DND-41 (cell line): Measurements from ENCODE around the gene YBX2.
"Not testable (repeated sequence)": the region's sequence is repeated elsewhere in the genome, so short reads cannot be mapped to it uniquely, and the experiment has no call there.

ENCODE experiments used
- ATAC-seq: fragments of 200-7000 bp; cut with Tn5 transposase; 3 replicates; pipeline ENCODE4 v1.9.1; 2021; ENCODE audit warnings: low read depth; ENCODE audit not compliant: insufficient read depth
- DNase-seq: peaks from one replicate; pipeline ENCODE4 v3.0.0-alpha.2; 2020
- H2AFZ ChIP-seq: 2 replicates; pipeline ENCODE4 v1.6.0; 2012; ENCODE audit warnings: low read depth, low read length
- H3K27ac ChIP-seq: 2 replicates; pipeline ENCODE4 v1.5.1; 2012; ENCODE audit warnings: low read length, inconsistent platforms
- H3K27me3 ChIP-seq: fragments of 200-600 bp; sonication (generic); 2 replicates; pipeline ENCODE4 v1.6.0; 2012; ENCODE audit warnings: low read length, mild to moderate bottlenecking, inconsistent platforms; ENCODE audit not compliant: insufficient read depth, poor library complexity
- H3K36me3 ChIP-seq: 2 replicates; pipeline ENCODE4 v1.5.1; 2012; ENCODE audit warnings: low read length, inconsistent platforms; ENCODE audit not compliant: insufficient read depth
- H3K4me1 ChIP-seq: 2 replicates; pipeline ENCODE4 v1.5.1; 2012; ENCODE audit warnings: mild to moderate bottlenecking, low read length; ENCODE audit not compliant: insufficient read depth
- H3K4me2 ChIP-seq: 2 replicates; pipeline ENCODE4 v1.6.0; 2012; ENCODE audit warnings: mild to moderate bottlenecking, moderate library complexity, low read length, inconsistent platforms; ENCODE audit not compliant: insufficient read depth
- H3K4me3 ChIP-seq, 2 experiments: fragments of 200-600 bp in 1 of 2; shearing (Covaris generic) in 1 of 2; 2 replicates each; pipeline ENCODE4 v1.5.1; 2012 to 2016; ENCODE audit warnings: inconsistent platforms in 2 of 2, low read length in 2 of 2, mild to moderate bottlenecking in 2 of 2, low read depth in 1 of 2, moderate library complexity in 1 of 2
- H3K79me2 ChIP-seq: 2 replicates; pipeline ENCODE4 v1.6.0; 2012; ENCODE audit warnings: low read length, inconsistent platforms; ENCODE audit not compliant: insufficient read depth
- H3K9ac ChIP-seq: 2 replicates; pipeline ENCODE4 v1.6.0; 2012; ENCODE audit warnings: low read depth, mild to moderate bottlenecking, inconsistent platforms, low read length, moderate library complexity
- H3K9me3 ChIP-seq: 2 replicates; pipeline ENCODE4 v1.5.1; 2012; ENCODE audit warnings: low read length, moderate library complexity, mild to moderate bottlenecking, inconsistent platforms; ENCODE audit not compliant: insufficient read depth, severe bottlenecking
- H4K20me1 ChIP-seq: 2 replicates; pipeline ENCODE4 v1.6.0; 2012; ENCODE audit warnings: low read length; ENCODE audit not compliant: insufficient read depth
- EZH2 ChIP-seq: IDR thresholded peaks from 3 replicates; pipeline ENCODE4 v1.6.1; 2012; ENCODE audit warnings: borderline replicate concordance, low read depth, mild to moderate bottlenecking, moderate library complexity, low read length, inconsistent platforms; ENCODE audit not compliant: severe bottlenecking
- TF ChIP-seq, protein P1 (sequence below): IDR thresholded peaks from 2 replicates; pipeline ENCODE4 v1.5.1; 2012; ENCODE audit warnings: borderline replicate concordance, low read length, moderate library complexity, mild to moderate bottlenecking; ENCODE audit not compliant: poor library complexity, severe bottlenecking; ENCODE audit errors: extremely low read depth

Gene YBX2

DNA sequence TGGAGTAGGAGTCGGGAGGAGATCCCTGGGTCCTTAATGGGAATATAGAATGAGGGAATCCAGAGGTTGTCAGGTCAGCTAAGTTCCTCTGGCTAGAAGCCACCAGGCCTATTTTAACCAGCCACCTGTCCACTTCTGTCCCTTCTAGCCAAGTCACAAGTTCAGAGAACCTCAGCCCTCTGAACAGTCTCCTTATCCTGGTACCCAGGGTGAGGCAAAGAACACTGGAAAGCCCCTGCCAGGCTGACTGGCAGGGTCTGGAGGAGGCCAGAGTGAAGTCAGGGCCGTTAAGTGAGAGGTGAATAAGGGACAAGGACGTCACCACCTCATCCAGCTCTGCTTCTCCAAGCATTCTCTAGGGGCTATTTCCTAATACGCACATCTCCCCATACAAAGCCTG lies 45.6 kb downstream of the YBX2 start:
- Histone ChIP-seq H3K9me3 (no peaks in the 10 kb centered on the region), H2AFZ (no peak overlapping the region), H4K20me1 (peaks cover 46% of the 10 kb centered on the region), H3K4me1 (peaks cover 45% of the 10 kb centered on the region), H3K9ac (peak overlapping the region; percentile 88), H3K4me3 (peak overlapping the region in 1 of 2 experiments; percentile 7; a peak in 1 of 4 replicates), H3K27ac (peak overlapping the region; percentile 18; the same call in 1 of the 2 replicates), H3K79me2 (peaks cover 76% of the 10 kb centered on the region), H3K4me2 (peak overlapping the region; percentile 79), H3K36me3 (peaks cover 40% of the 10 kb centered on the region), H3K27me3 (no peaks in the 10 kb centered on the region)
- ATAC-seq (no peak), DNase-seq (no peak)
- TF ChIP-seq, protein P1, sequence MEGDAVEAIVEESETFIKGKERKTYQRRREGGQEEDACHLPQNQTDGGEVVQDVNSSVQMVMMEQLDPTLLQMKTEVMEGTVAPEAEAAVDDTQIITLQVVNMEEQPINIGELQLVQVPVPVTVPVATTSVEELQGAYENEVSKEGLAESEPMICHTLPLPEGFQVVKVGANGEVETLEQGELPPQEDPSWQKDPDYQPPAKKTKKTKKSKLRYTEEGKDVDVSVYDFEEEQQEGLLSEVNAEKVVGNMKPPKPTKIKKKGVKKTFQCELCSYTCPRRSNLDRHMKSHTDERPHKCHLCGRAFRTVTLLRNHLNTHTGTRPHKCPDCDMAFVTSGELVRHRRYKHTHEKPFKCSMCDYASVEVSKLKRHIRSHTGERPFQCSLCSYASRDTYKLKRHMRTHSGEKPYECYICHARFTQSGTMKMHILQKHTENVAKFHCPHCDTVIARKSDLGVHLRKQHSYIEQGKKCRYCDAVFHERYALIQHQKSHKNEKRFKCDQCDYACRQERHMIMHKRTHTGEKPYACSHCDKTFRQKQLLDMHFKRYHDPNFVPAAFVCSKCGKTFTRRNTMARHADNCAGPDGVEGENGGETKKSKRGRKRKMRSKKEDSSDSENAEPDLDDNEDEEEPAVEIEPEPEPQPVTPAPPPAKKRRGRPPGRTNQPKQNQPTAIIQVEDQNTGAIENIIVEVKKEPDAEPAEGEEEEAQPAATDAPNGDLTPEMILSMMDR = no peak
- no peak for TF ChIP-seq EZH2

DNA sequence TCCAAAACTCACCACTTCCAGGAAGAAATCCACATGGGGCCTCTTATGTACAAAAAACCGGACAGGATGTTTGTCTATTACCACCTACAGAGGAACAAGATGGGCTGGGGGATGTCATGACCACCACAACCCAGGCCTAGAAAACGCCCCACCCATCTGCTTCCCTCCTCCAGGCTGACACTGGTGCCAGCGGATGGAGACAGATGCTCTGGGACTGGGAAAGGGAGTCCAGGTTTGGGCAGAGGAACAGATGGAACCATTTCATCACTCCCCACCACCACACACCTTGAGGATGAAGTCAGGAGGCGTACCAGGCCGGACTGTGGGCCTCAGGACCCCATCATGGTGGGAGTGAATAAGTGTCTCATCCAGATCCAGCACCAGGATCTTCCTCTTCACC lies 47.7 kb downstream of the YBX2 start:
- Histone ChIP-seq H4K20me1 (peaks cover 50% of the 10 kb centered on the region), H3K27ac (no peak overlapping the region), H3K9me3 (no peaks in the 10 kb centered on the region), H3K4me2 (no peak overlapping the region), H3K4me1 (peaks cover 44% of the 10 kb centered on the region), H2AFZ (no peak overlapping the region), H3K79me2 (peaks cover 70% of the 10 kb centered on the region), H3K4me3 (no peak overlapping the region), H3K27me3 (no peaks in the 10 kb centered on the region), H3K36me3 (peaks cover 39% of the 10 kb centered on the region), H3K9ac (no peak overlapping the region)
- no peak for ATAC-seq
- TF ChIP-seq, protein P1 = no peak
- no peak for TF ChIP-seq EZH2
- no peak for DNase-seq

DNA sequence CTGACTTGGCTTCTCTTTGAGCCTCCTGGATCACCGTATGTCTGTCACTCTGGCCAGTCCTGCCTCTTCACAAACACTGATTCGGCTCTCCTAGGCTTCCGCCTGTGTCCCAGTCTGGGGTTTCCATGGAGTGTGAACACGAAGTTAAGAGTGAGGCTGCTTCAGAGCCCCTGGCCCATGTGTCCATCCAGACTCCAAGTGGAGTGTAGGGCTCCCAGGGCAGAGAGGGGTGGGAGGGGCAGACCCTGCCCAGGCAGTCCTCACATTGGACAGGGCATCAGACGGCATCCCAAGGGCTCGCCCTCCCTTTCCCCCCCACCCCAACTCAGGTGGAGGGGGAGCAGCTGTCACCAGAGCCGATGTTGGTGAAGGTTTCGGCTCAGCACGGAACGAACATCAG lies 50.6 kb downstream of the YBX2 start:
- Histone ChIP-seq H3K36me3 (peaks cover 49% of the 10 kb centered on the region), H3K4me1 (peaks cover 46% of the 10 kb centered on the region), H4K20me1 (peaks cover 29% of the 10 kb centered on the region), H3K79me2 (peaks cover 60% of the 10 kb centered on the region)
- H3K4me3 ChIP-seq, H3K9me3 ChIP-seq, H2AFZ ChIP-seq, H3K9ac ChIP-seq, H3K27ac ChIP-seq, H3K4me2 ChIP-seq, DNase-seq, ATAC-seq, H3K27me3 ChIP-seq: not testable (repeated sequence)

DNA sequence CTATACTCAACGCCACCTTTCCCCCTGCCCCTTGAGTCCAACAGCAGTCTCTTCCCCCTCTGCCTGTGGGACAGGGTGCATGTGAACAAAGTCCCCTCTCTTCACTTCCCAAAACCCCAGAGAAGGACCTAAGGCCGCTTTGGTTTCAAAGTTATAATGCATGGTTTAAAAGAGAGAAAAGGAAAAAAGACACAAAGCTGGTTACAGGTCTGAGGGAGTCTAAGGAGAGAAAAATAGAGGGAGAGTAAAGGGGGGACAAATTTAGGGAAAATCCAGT lies 51.0 kb downstream of the YBX2 start:
- peaks cover 46% of the 10 kb centered on the region for H3K36me3 ChIP-seq
- H3K27ac ChIP-seq = peak overlapping the region; percentile 94
- peak overlapping the region in 1 of 2 experiments; percentile 87; a peak in 3 of 4 replicates for H3K4me3 ChIP-seq
- H3K27me3 ChIP-seq = no peaks in the 10 kb centered on the region
- DNase-seq (no peak), ATAC-seq (no peak)
- peak overlapping the region; percentile 66 for H3K9ac ChIP-seq
- peaks cover 41% of the 10 kb centered on the region for H3K4me1 ChIP-seq
- H3K9me3 ChIP-seq = no peaks in the 10 kb centered on the region
- H3K4me2 ChIP-seq = peak overlapping the region; percentile 72
- H4K20me1 ChIP-seq = peaks cover 25% of the 10 kb centered on the region
- H3K79me2 ChIP-seq = peaks cover 60% of the 10 kb centered on the region
- H2AFZ ChIP-seq = peak overlapping the region; percentile 55; the same call in 1 of the 2 replicates
- no peak for TF ChIP-seq EZH2
- TF ChIP-seq, protein P1 = no peak
